ENCODE results near the gene STAG1. TPM values are rescaled to one million over a fixed set of nuclear protein-coding genes. Genes with fewer than 3 reads are reported as not detected.

Gene STAG1
- total RNA-seq, 1 experiment from 2014 or later = 34.6 TPM

GRCh38 chr3:136387031-136387430 is 365.1 kb downstream of the STAG1 start:
- Mint-ChIP-seq H3K27me3 (ENCODE audit: low read depth) (no peaks in the 10 kb centered on the region), H3K36me3 (ENCODE audit: insufficient read depth in 1 of 3, low read depth in 3 of 3) (no peaks in the 10 kb centered on the region; a peak in 1 of 7 replicates), H3K9me3 (no peaks in the 10 kb centered on the region)

More at GRCh38 chr3:136387031-136387430, 365.1 kb downstream of the STAG1 start:
- no CpG with 5 or more reads among the region's 1 CpG for WGBS (ENCODE audit: extremely low coverage, insufficient read length, low lambda C conversion rate)
- Histone ChIP-seq H3K27ac (ENCODE audit: insufficient read length, low read depth, low read length) (no peak overlapping the region), H3K9me3 (ENCODE audit: control insufficient read depth, low read depth, low read length) (no peaks in the 10 kb centered on the region), H3K79me1 (ENCODE audit: insufficient read depth, low read depth, low read length, poor library complexity, severe bottlenecking) (no peaks in the 10 kb centered on the region), H4K5ac (ENCODE audit: insufficient read length, low read depth, low read length) (no peak overlapping the region), H2BK5ac (ENCODE audit: insufficient read length, low read length) (no peak overlapping the region), H2AK5ac (ENCODE audit: insufficient read length, low read length) (no peak overlapping the region), H3K27me3 (ENCODE audit: insufficient read depth, low read length) (no peaks in the 10 kb centered on the region), H2AFZ (ENCODE audit: low read length) (no peak overlapping the region), H2BK120ac (ENCODE audit: low read depth, low read length, poor library complexity, severe bottlenecking) (no peak overlapping the region), H4K20me1 (ENCODE audit: control insufficient read depth, insufficient read depth, insufficient read length) (no peaks in the 10 kb centered on the region), H3K18ac (ENCODE audit: insufficient read length, low read depth, low read length) (no peak overlapping the region), H2BK15ac (ENCODE audit: low read depth, low read length) (no peak overlapping the region), H3K56ac (ENCODE audit: insufficient read length, low read depth, low read length) (no peak overlapping the region), H3K14ac (ENCODE audit: insufficient read depth, low read length) (no peak overlapping the region), H3K23me2 (ENCODE audit: insufficient read length, low read depth, low read length, poor library complexity, severe bottlenecking) (no peaks in the 10 kb centered on the region), H4K91ac (ENCODE audit: insufficient read length, low read depth, low read length) (no peak overlapping the region), H3K23ac (ENCODE audit: insufficient read length, low read depth, low read length) (no peak overlapping the region), H4K8ac (replicated peaks; ENCODE audit: insufficient read length, low read depth, low read length) (no peak overlapping the region), H3K4ac (ENCODE audit: low read depth, low read length) (no peak overlapping the region), H3K4me2 (ENCODE audit: insufficient read depth, insufficient read length, low read length) (no peak overlapping the region), H2BK12ac (ENCODE audit: insufficient read length, low read depth, low read length) (no peak overlapping the region), H3T11ph (ENCODE audit: low read length) (no peak overlapping the region), H3K4me1 (ENCODE audit: insufficient read depth, low read length) (no peaks in the 10 kb centered on the region), H3K9ac (ENCODE audit: extremely low read depth, insufficient read length, low read length) (no peak overlapping the region), H3K79me2 (ENCODE audit: insufficient read depth, low read length) (no peaks in the 10 kb centered on the region), H2BK20ac (ENCODE audit: low read depth, low read length, poor library complexity, severe bottlenecking) (no peak overlapping the region)
- no peak for TF ChIP-seq CTCF (conservative IDR thresholded peaks at IDR 0.05)
- H3K4me1 Mint-ChIP-seq = no peaks in the 10 kb centered on the region
- H3K4me3 Mint-ChIP-seq = no peak overlapping the region
- no peak overlapping the region for H3K27ac Mint-ChIP-seq
- DNase-seq = no peak

Data from H9 (cell line).